GM23338 (cell line): ENCODE data around the gene PEX12. TPM values are rescaled to one million over a fixed set of nuclear protein-coding genes. Genes with fewer than 3 reads are reported as not detected.

Experiments used
- ATAC-seq: fragments of 200-7000 bp; cut with Tn5 transposase; 3 replicates; pipeline ENCODE4 v1.9.1; 2020
- DNase-seq: peaks from one replicate; pipeline ENCODE4 v3.0.0-alpha.2; 2015; ENCODE audit warnings: low spot score
- H2AFZ ChIP-seq: fragments of 200-600 bp; sonication (generic); 2 replicates; pipeline ENCODE4 v1.8.0; 2016; ENCODE audit warnings: antibody characterized with exemption, mild to moderate bottlenecking, moderate library complexity
- H3F3A ChIP-seq: fragments of 200-600 bp; sonication (generic); replicated peaks from 2 replicates; pipeline ENCODE4 v1.8.0; 2017; ENCODE audit warnings: antibody characterized with exemption, mixed run types, low read depth
- H3K27ac ChIP-seq: fragments of 200-600 bp; sonication (generic); 2 replicates; pipeline ENCODE4 v1.6.1; 2016; ENCODE audit warnings: low read depth
- H3K27me3 ChIP-seq: fragments of 200-600 bp; sonication (generic); 2 replicates; pipeline ENCODE4 v1.8.0; 2016; ENCODE audit warnings: mild to moderate bottlenecking, mixed run types, moderate library complexity; ENCODE audit not compliant: insufficient read depth
- H3K36me3 ChIP-seq: fragments of 200-600 bp; sonication (generic); 2 replicates; pipeline ENCODE4 v1.8.0; 2016; ENCODE audit warnings: mild to moderate bottlenecking; ENCODE audit not compliant: insufficient read depth
- H3K4me1 ChIP-seq: fragments of 200-600 bp; sonication (generic); 2 replicates; pipeline ENCODE4 v1.8.0; 2016; ENCODE audit warnings: mild to moderate bottlenecking, moderate library complexity; ENCODE audit not compliant: insufficient read depth
- H3K4me2 ChIP-seq: fragments of 200-600 bp; sonication (generic); 2 replicates; pipeline ENCODE4 v1.7.1; 2017; ENCODE audit warnings: mixed run types
- H3K4me3 ChIP-seq: fragments of 200-600 bp; sonication (generic); 2 replicates; pipeline ENCODE4 v1.6.1; 2016; ENCODE audit warnings: mixed run types
- H3K79me2 ChIP-seq: fragments of 200-600 bp; sonication (generic); replicated peaks from 2 replicates; pipeline ENCODE4 v1.8.0; 2017; ENCODE audit warnings: mild to moderate bottlenecking; ENCODE audit not compliant: insufficient read depth
- H3K9me2 ChIP-seq: fragments of 200-600 bp; sonication (generic); 2 replicates; pipeline ENCODE4 v1.8.0; 2017; ENCODE audit not compliant: insufficient read depth
- H4K20me1 ChIP-seq: fragments of 200-600 bp; sonication (generic); replicated peaks from 2 replicates; pipeline ENCODE4 v1.8.0; 2017; ENCODE audit warnings: mild to moderate bottlenecking; ENCODE audit not compliant: insufficient read depth
- H3K27ac Mint-ChIP-seq: 2 replicates; pipeline ENCODE4 v1.8.0; 2020; ENCODE audit warnings: inconsistent platforms, mild to moderate bottlenecking, moderate library complexity, mixed read lengths
- H3K27me3 Mint-ChIP-seq: 3 replicates; pipeline ENCODE4 v1.8.0; 2022; ENCODE audit warnings: low read depth, mild to moderate bottlenecking, moderate library complexity, mixed read lengths, inconsistent platforms; ENCODE audit not compliant: insufficient read depth, poor library complexity
- H3K36me3 Mint-ChIP-seq: 3 replicates; pipeline ENCODE4 v1.8.0; 2021; ENCODE audit warnings: low read depth, mild to moderate bottlenecking, inconsistent platforms, moderate library complexity, mixed read lengths
- H3K4me1 Mint-ChIP-seq: 3 replicates; pipeline ENCODE4 v1.8.0; 2020; ENCODE audit warnings: mild to moderate bottlenecking, inconsistent platforms, mixed read lengths
- H3K4me3 Mint-ChIP-seq: 3 replicates; pipeline ENCODE4 v1.8.0; 2021; ENCODE audit warnings: moderate library complexity, mild to moderate bottlenecking, inconsistent platforms, mixed read lengths
- H3K9me3 Mint-ChIP-seq: 3 replicates; pipeline ENCODE4 v1.8.0; 2020; ENCODE audit warnings: moderate library complexity, mild to moderate bottlenecking, inconsistent platforms, mixed read lengths
- CTCF ChIP-seq, 2 experiments: fragments of 200-600 bp in 1 of 2; sonication (generic) in 1 of 2; conservative IDR thresholded peaks; 2 replicates each; pipeline versions ENCODE4 v1.5.1 to v1.6.1; 2016 to 2017; ENCODE audit warnings: antibody characterized with exemption in 2 of 2, low read depth in 2 of 2, mild to moderate bottlenecking in 2 of 2, moderate library complexity in 1 of 2
- JUNB ChIP-seq: IDR thresholded peaks from one replicate; pipeline ENCODE4 v1.6.1; 2016; ENCODE audit warnings: antibody characterized with exemption; ENCODE audit not compliant: unreplicated experiment
- REST ChIP-seq: IDR thresholded peaks from one replicate; pipeline ENCODE4 v1.6.1; 2018; ENCODE audit warnings: antibody characterized with exemption; ENCODE audit not compliant: unreplicated experiment
- STAT1 ChIP-seq: IDR thresholded peaks from one replicate; pipeline ENCODE4 v1.6.1; 2016; ENCODE audit warnings: antibody characterized with exemption; ENCODE audit not compliant: unreplicated experiment
- ZNF462 ChIP-seq: fragments of 250-450 bp; sonication (Bioruptor Pico); IDR thresholded peaks from 2 replicates; pipeline ENCODE4 v1.5.0; 2020; ENCODE audit warnings: mild to moderate bottlenecking, moderate library complexity
- polyA plus RNA-seq: library from polyadenylated mRNA; unstranded; fragments of >200 nt; fragmentation: Nextera tagmentation; extraction: Ambion mirVana; gene quantifications from 2 replicates; pipeline ENCODE4 v1.2.1, GENCODE V29; 2016
- total RNA-seq: library from RNA; depleted of rRNA; stranded (reverse); fragments of >200 nt; shearing (Covaris generic); gene quantifications from 2 replicates; pipeline ENCODE4 v1.2.3, GENCODE V29; 2014

The PEX12 gene
- total and polyA plus RNA-seq, 2 experiments from 2014 or later = 1.5 to 1.9 TPM

GRCh38 chr17:35557353-35557752 lies 21.0 kb downstream of the PEX12 start (continued):
- TF ChIP-seq REST = no peak
- no peak for TF ChIP-seq ZNF462 (CRISPR knock-in tag)

- H2AFZ ChIP-seq = no peak overlapping the region
- DNase-seq (peak; percentile 36), ATAC-seq (peak; percentile 24; the same call in 2 of the 3 replicates)
- Mint-ChIP-seq H3K36me3 (no peaks in the 10 kb centered on the region), H3K4me3 (no peak overlapping the region), H3K4me1 (peaks cover 5% of the 10 kb centered on the region; the same call in 2 of the 3 replicates), H3K27ac (no peak overlapping the region), H3K27me3 (peaks cover 3% of the 10 kb centered on the region), H3K9me3 (no peaks in the 10 kb centered on the region)
- H3K36me3 ChIP-seq = no peaks in the 10 kb centered on the region
- no peaks in the 10 kb centered on the region for H3K79me2 ChIP-seq
- H3K27me3 ChIP-seq = no peaks in the 10 kb centered on the region
- no peaks in the 10 kb centered on the region for H3F3A ChIP-seq
- H3K4me3 ChIP-seq = no peak overlapping the region
- no peak overlapping the region for H3K4me2 ChIP-seq
- H3K9me2 ChIP-seq = no peaks in the 10 kb centered on the region
- H3K4me1 ChIP-seq = no peaks in the 10 kb centered on the region
- H3K27ac ChIP-seq = no peak overlapping the region
- H4K20me1 ChIP-seq = no peaks in the 10 kb centered on the region
- TF ChIP-seq CTCF (conservative IDR thresholded peaks at IDR 0.05; ENCODE audit: low read depth in 2 of 2) (peak; percentile 49 to 66), JUNB (no peak), STAT1 (no peak)
Measured at GRCh38 chr17:35555691-35556090, 22.7 kb downstream of the PEX12 start.
